GM12891 (cell line): ENCODE results near the gene PLAAT4.

Experiments
- POLR2A ChIP-seq: IDR thresholded peaks from 2 replicates; pipeline ENCODE4 v1.6.1; 2011; ENCODE audit warnings: low read depth, low read length, control low read depth
- TAF1 ChIP-seq: IDR thresholded peaks from 2 replicates; pipeline ENCODE4 v1.6.1; 2011; ENCODE audit warnings: low read depth, low read length, control low read depth

DNA sequence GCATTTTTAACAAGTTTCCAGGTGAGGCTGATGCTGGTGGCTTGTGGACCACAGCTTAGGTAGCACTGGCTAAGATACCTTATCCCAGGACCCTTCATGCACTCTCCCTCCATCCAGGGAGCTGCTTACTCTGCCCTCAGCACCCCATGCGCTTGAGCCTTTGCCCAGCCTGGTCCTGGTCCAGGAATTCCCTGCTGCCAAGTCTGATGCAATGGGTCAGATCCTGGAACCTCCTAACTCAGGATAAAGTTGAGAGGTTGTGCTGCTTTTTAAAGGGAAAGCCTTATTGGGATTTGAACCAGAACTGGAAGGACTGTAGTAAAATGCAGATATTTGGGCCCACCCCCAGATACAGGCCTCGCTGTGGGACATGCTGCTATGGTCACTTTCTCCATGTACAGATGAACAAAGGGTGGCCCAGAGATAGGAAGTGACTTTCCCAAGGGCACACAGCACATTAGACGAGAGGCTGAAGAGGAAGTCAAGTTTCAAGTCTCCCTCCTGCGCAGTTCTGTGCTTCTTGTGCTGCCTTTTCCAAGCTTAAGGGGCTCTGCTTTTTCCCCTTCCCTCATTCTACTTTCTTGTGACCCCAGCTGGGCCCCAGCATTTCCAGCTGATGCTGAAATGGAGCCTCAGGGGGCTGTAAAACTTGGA is 31.5 kb upstream of the PLAAT4 start:
- TF ChIP-seq POLR2A, result no peak
- TF ChIP-seq TAF1, result no peak
